ENCODE results near the gene ARID4A. TPM values are rescaled to one million over a fixed set of nuclear protein-coding genes. Genes with fewer than 3 reads are reported as not detected.
"Not testable (repeated sequence)": the region's sequence is repeated elsewhere in the genome, so short reads cannot be mapped to it uniquely, and the experiment has no call there.

Gene ARID4A
- total and polyA plus RNA-seq, 9 of the 15 experiments (the other 6 are each of a cell fraction or from before 2014, with no cell fraction given): 2.4 to 11.5 (median 8.7) TPM

DNA sequence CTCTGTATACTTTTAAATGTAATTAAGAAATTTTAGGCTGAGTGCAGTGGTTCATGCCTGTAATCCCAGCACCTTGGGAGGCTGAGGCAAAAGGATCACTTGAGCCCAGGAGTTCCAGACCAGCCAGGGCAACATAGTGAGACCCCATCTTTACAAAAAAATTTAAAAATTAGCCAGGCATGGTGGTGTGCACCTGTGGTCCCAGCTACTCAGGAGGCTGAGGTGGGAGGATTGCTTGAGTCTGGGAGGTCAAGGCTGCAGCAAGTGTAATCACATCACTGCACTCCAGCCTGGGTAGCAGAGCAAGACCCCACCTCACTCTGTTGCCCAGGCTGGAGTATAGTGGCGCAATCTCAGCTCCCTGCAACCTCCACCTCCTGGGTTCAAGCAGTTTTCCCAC, 63.9 kb downstream of the ARID4A start:
- DNase-seq (ENCODE audit: extremely low read depth in 1 of 4, low spot score in 3 of 4); H3K4me3 ChIP-seq; H3K9ac ChIP-seq (ENCODE audit: insufficient read depth in 1 of 2, low read depth in 2 of 2, low read length in 2 of 2); H3K27me3 ChIP-seq (ENCODE audit: control insufficient read depth in 2 of 2, insufficient read depth in 2 of 2, low read length in 2 of 2); H3K9me3 ChIP-seq (replicated peaks; ENCODE audit: control insufficient read depth, insufficient read depth, low read depth, low read length); ATAC-seq; H3K27ac ChIP-seq (ENCODE audit: extremely low read depth, low read depth, low read length); H3K4me2 ChIP-seq (ENCODE audit: insufficient read depth, low read length); H2AFZ ChIP-seq (ENCODE audit: low read depth, low read length); POLR2A ChIA-PET; H3K9me1 ChIP-seq (ENCODE audit: control insufficient read depth, insufficient read depth, low read length); H3K79me2 ChIP-seq (ENCODE audit: control insufficient read depth, insufficient read depth, low read length); H4K20me1 ChIP-seq (replicated peaks; ENCODE audit: control insufficient read depth, insufficient read depth, low read length); FAIRE-seq; BruUV-seq (replicated peaks); H3K4me1 ChIP-seq (replicated peaks in 1 of 2; ENCODE audit: control insufficient read depth in 2 of 2, insufficient read depth in 2 of 2, low read length in 2 of 2): not testable (repeated sequence)
- CTCF ChIA-PET (ENCODE audit: low intra/inter-chr PET ratio): interaction anchor here (2.8 kb wide), 1 partner anchor 254 kb away, joined by 14 read pairs; no protein-coding TSS in a partner anchor
- peak; percentile 29; the same call in 1 of the 2 replicates for TF ChIP-seq ZNF121 (CRISPR knock-in tag; conservative IDR thresholded peaks at IDR 0.05)
- H3K36me3 ChIP-seq (ENCODE audit: control insufficient read depth, insufficient read depth, low read length): peaks cover 30% of the 10 kb centered on the region; the same call in 2 of the 3 replicates
- intact Hi-C loops (cut with micrococcal nuclease) (loop anchor here (2.0 kb wide), 1 partner anchor 253 kb away; no protein-coding TSS in a partner anchor), in situ Hi-C loops (cut with MboI) (loop anchor here (25.0 kb wide), 1 partner anchor 250 kb away; no protein-coding TSS in a partner anchor)
- 100% methylated on average over 1 of the region's 1 CpG for WGBS (ENCODE audit: insufficient coverage, low coverage, missing lambda C conversion rate)

DNA sequence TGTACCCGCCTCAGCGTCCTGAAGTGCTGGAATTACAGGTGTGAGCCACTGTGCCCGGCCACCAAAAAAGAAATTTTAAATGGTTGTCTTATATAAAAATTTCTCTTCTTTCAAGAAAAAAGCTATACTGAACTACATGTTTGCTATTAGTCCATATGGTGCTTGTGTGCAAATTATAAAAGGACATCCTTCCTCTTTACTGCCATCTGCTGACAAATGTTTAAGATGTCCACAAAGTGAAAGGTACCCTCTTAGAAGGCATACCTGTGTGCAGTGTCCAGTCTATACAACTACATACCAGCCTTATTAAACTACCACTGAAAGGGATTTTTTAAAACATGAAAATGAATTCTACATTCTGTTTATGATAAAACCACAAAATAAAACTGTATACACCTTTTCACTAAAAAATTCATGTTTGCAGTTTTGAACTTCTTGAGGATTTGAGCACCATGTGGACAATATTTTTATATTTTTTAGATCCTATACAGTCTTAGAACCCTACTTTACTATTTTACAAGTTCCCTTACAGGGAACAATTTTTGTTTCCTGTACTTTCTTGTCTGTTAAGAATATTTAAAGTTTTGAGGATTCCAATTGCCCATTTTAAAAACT, 64.5 kb downstream of the ARID4A start:
- H3K27ac ChIP-seq (ENCODE audit: extremely low read depth, low read depth, low read length): no peak overlapping the region
- no peaks in the 10 kb centered on the region for H3K4me1 ChIP-seq (replicated peaks in 1 of 2; ENCODE audit: control insufficient read depth in 2 of 2, insufficient read depth in 2 of 2, low read length in 2 of 2)
- peaks cover 36% of the 10 kb centered on the region; the same call in 2 of the 3 replicates for H3K36me3 ChIP-seq (ENCODE audit: control insufficient read depth, insufficient read depth, low read length)
- FAIRE-seq (peak; percentile 67), DNase-seq (ENCODE audit: extremely low read depth in 1 of 4, low spot score in 3 of 4) (peak in 3 of 4 experiments; percentile 4 to 16 (median 11)), ATAC-seq (peak; percentile 79)
- ChIA-PET CTCF (ENCODE audit: low intra/inter-chr PET ratio) (interaction anchor here (0.6 to 2.8 kb wide), 2 partner anchors 255 to 1039 kb away, joined by 3 to 14 read pairs; no protein-coding TSS in a partner anchor), POLR2A (no interaction called here)
- no peaks in the 10 kb centered on the region for H3K9me3 ChIP-seq (replicated peaks; ENCODE audit: control insufficient read depth, insufficient read depth, low read depth, low read length)
- H3K4me3 ChIP-seq: no peak overlapping the region
- BruUV-seq (replicated peaks): no TSS peak
- no peaks in the 10 kb centered on the region for H3K27me3 ChIP-seq (ENCODE audit: control insufficient read depth in 2 of 2, insufficient read depth in 2 of 2, low read length in 2 of 2)
- in situ Hi-C loops (cut with MboI) (loop anchor here (25.0 kb wide), 1 partner anchor 251 kb away; no protein-coding TSS in a partner anchor), intact Hi-C loops (cut with micrococcal nuclease) (loop anchor here (2.0 kb wide), 1 partner anchor 254 kb away; no protein-coding TSS in a partner anchor)
- H3K9ac ChIP-seq (ENCODE audit: insufficient read depth in 1 of 2, low read depth in 2 of 2, low read length in 2 of 2): no peak overlapping the region
- no peaks in the 10 kb centered on the region for H4K20me1 ChIP-seq (replicated peaks; ENCODE audit: control insufficient read depth, insufficient read depth, low read length)
- 50% methylated on average over 2 of the region's 3 CpGs for WGBS (ENCODE audit: insufficient coverage, low coverage, missing lambda C conversion rate)
- no peaks in the 10 kb centered on the region for H3K79me2 ChIP-seq (ENCODE audit: control insufficient read depth, insufficient read depth, low read length)
- no peaks in the 10 kb centered on the region for H3K9me1 ChIP-seq (ENCODE audit: control insufficient read depth, insufficient read depth, low read length)
- H3K4me2 ChIP-seq (ENCODE audit: insufficient read depth, low read length): no peak overlapping the region
- no peak overlapping the region for H2AFZ ChIP-seq (ENCODE audit: low read depth, low read length)
- TF ChIP-seq NR2C2 (CRISPR knock-in tag; IDR thresholded peaks at IDR 0.05) (no peak), NR2C2 (tag; IDR thresholded peaks at IDR 0.05) (no peak), BRD4 (IDR thresholded peaks at IDR 0.05) (no peak), MEF2D (tag; conservative IDR thresholded peaks at IDR 0.05; ENCODE audit: low read depth) (no peak), RAD21 (CRISPR knock-in tag; conservative IDR thresholded peaks at IDR 0.05 in 1 of 2, IDR thresholded peaks at IDR 0.05 in 1 of 2) (peak in 1 of 2 experiments; percentile 30; a peak in 1 of 4 replicates), ZNF24 (IDR thresholded peaks at IDR 0.05) (no peak), SIN3B (IDR thresholded peaks at IDR 0.05; ENCODE audit: low read depth) (no peak), RNF2 (IDR thresholded peaks at IDR 0.05) (no peak), RUNX1 (IDR thresholded peaks at IDR 0.05; ENCODE audit: low read depth) (no peak), COPS2 (conservative IDR thresholded peaks at IDR 0.05) (no peak), HNRNPK (IDR thresholded peaks at IDR 0.05; ENCODE audit: low read depth, low read length, poor library complexity, severe bottlenecking) (no peak)
- TF ChIP-seq, protein P1, sequence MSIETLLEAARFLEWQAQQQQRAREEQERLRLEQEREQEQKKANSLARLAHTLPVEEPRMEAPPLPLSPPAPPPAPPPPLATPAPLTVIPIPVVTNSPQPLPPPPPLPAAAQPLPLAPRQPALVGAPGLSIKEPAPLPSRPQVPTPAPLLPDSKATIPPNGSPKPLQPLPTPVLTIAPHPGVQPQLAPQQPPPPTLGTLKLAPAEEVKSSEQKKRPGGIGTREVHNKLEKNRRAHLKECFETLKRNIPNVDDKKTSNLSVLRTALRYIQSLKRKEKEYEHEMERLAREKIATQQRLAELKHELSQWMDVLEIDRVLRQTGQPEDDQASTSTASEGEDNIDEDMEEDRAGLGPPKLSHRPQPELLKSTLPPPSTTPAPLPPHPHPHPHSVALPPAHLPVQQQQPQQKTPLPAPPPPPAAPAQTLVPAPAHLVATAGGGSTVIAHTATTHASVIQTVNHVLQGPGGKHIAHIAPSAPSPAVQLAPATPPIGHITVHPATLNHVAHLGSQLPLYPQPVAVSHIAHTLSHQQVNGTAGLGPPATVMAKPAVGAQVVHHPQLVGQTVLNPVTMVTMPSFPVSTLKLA (conservative IDR thresholded peaks at IDR 0.05): no peak
- TF ChIP-seq, protein P2, sequence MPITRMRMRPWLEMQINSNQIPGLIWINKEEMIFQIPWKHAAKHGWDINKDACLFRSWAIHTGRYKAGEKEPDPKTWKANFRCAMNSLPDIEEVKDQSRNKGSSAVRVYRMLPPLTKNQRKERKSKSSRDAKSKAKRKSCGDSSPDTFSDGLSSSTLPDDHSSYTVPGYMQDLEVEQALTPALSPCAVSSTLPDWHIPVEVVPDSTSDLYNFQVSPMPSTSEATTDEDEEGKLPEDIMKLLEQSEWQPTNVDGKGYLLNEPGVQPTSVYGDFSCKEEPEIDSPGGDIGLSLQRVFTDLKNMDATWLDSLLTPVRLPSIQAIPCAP (CRISPR knock-in tag; IDR thresholded peaks at IDR 0.05; ENCODE audit: borderline replicate concordance): no peak
